ENCODE data around the gene ZNF331.

ZNF331 gene

DNA sequence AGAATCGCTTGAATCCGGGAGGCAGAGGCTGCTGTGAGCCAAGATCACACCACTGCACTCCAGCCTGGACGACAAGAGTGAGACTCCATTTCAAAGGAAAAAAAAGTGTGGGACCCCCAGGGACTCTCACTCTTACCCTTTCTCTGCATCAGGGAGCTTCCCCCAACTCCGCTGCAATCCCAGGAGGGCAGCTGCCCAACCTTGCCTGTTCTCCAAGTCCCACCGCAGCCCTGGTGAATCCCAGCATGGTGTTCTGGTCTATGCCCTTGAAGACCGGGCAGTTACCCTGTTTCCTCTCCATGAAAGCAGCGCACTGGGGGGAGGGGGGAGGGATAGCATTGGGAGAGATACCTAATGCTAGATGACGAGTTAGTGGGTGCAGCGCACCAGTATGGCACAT lies 58.1 kb downstream of the ZNF331 start (continued):
- no peak for TF ChIP-seq ZNF248 (tag by site-specific recombination; IDR thresholded peaks at IDR 0.05)
- no peak for TF ChIP-seq ZNF707 (tag by site-specific recombination; IDR thresholded peaks at IDR 0.05)
- TF ChIP-seq ZNF544 (tag by site-specific recombination; IDR thresholded peaks at IDR 0.05): no peak
- no peak for TF ChIP-seq ZBTB17 (tag by site-specific recombination; IDR thresholded peaks at IDR 0.05)
- no peak for TF ChIP-seq EGR2 (tag by site-specific recombination; IDR thresholded peaks at IDR 0.05; ENCODE audit: low read depth)

GRCh38 chr19:53597023-53597422 lies 59.1 kb downstream of the ZNF331 start:
- Histone ChIP-seq H3K4me1 (ENCODE audit: control insufficient read depth, insufficient read depth, low read length) (no peaks in the 10 kb centered on the region), H3K36me3 (ENCODE audit: control insufficient read depth in 2 of 2, insufficient read depth in 1 of 2, low read length in 2 of 2) (no peaks in the 10 kb centered on the region), H3K4me3 (ENCODE audit: low read depth, low read length) (no peak overlapping the region), H3K27ac (ENCODE audit: extremely low read depth, low read depth, low read length) (no peak overlapping the region), H3K9me3 (ENCODE audit: control insufficient read depth, insufficient read depth, low read depth, low read length) (no peaks in the 10 kb centered on the region)
- CTCF ChIA-PET: no interaction called here
- POLR2A ChIA-PET: no interaction called here
- no peak for TF ChIP-seq ZBTB44 (tag by site-specific recombination; IDR thresholded peaks at IDR 0.05)

GRCh38 chr19:53598361-53598760 lies 60.4 kb downstream of the ZNF331 start:
- POLR2A ChIA-PET: no interaction called here
- Histone ChIP-seq H3K27ac (ENCODE audit: extremely low read depth, low read depth, low read length) (no peak overlapping the region), H3K4me3 (ENCODE audit: low read depth, low read length) (no peak overlapping the region), H3K36me3 (ENCODE audit: control insufficient read depth in 2 of 2, insufficient read depth in 1 of 2, low read length in 2 of 2) (no peaks in the 10 kb centered on the region), H3K9me3 (ENCODE audit: control insufficient read depth, insufficient read depth, low read depth, low read length) (no peaks in the 10 kb centered on the region), H3K4me1 (ENCODE audit: control insufficient read depth, insufficient read depth, low read length) (no peaks in the 10 kb centered on the region)
- CTCF ChIA-PET: interaction anchor here (0.6 kb wide), 1 partner anchor 38 kb away, joined by 3 read pairs; no protein-coding TSS in a partner anchor
- TF ChIP-seq ZNF654 (tag by site-specific recombination; IDR thresholded peaks at IDR 0.05; ENCODE audit: low read depth) (no peak), KLF1 (tag by site-specific recombination; IDR thresholded peaks at IDR 0.05) (no peak), ZNF140 (tag by site-specific recombination; IDR thresholded peaks at IDR 0.05) (no peak), ZNF639 (tag by site-specific recombination; IDR thresholded peaks at IDR 0.05) (no peak), SCRT1 (tag by site-specific recombination; IDR thresholded peaks at IDR 0.05; ENCODE audit: borderline replicate concordance) (no peak), ZBTB26 (tag by site-specific recombination; optimal IDR thresholded peaks at IDR 0.05) (no peak), ZNF501 (tag by site-specific recombination; IDR thresholded peaks at IDR 0.05) (no peak), ZNF529 (tag by site-specific recombination; IDR thresholded peaks at IDR 0.05; ENCODE audit: insufficient replicate concordance) (no peak), ZNF555 (tag by site-specific recombination; conservative IDR thresholded peaks at IDR 0.05) (no peak), REST (tag by site-specific recombination; IDR thresholded peaks at IDR 0.05) (no peak), ZNF211 (tag by site-specific recombination; IDR thresholded peaks at IDR 0.05; ENCODE audit: low read depth) (no peak), ZNF785 (tag by site-specific recombination; IDR thresholded peaks at IDR 0.05) (no peak), ZNF239 (tag by site-specific recombination; IDR thresholded peaks at IDR 0.05) (no peak), ZNF670 (tag by site-specific recombination; IDR thresholded peaks at IDR 0.05; ENCODE audit: low read depth) (no peak), ZBTB21 (tag by site-specific recombination; IDR thresholded peaks at IDR 0.05) (no peak), SP3 (tag by site-specific recombination; IDR thresholded peaks at IDR 0.05) (no peak), ZNF112 (tag by site-specific recombination; IDR thresholded peaks at IDR 0.05) (no peak), ZNF394 (tag by site-specific recombination; IDR thresholded peaks at IDR 0.05; ENCODE audit: borderline replicate concordance) (no peak), KLF17 (tag by site-specific recombination; IDR thresholded peaks at IDR 0.05) (no peak)
